H1 (cell line): ENCODE measurements around the gene MORC1.

Experiments
- NRF1 ChIP-seq: IDR thresholded peaks from 2 replicates; pipeline ENCODE4 v1.6.1; 2011; ENCODE audit warnings: mild to moderate bottlenecking, low read depth, low read length, improper control_type of control experiment
- POLR2A ChIP-seq, 2 experiments: IDR thresholded peaks; 1 replicate in 1 of 2; 2 replicates in 1 of 2; pipeline ENCODE4 v1.6.1; 2011; ENCODE audit warnings: low read depth in 2 of 2, low read length in 2 of 2, mild to moderate bottlenecking in 2 of 2; ENCODE audit errors: control extremely low read depth in 1 of 2
- ZNF274 ChIP-seq: IDR thresholded peaks from 2 replicates; pipeline ENCODE4 v1.7.0; 2012; ENCODE audit warnings: low read length, borderline replicate concordance; ENCODE audit errors: extremely low read depth

DNA sequence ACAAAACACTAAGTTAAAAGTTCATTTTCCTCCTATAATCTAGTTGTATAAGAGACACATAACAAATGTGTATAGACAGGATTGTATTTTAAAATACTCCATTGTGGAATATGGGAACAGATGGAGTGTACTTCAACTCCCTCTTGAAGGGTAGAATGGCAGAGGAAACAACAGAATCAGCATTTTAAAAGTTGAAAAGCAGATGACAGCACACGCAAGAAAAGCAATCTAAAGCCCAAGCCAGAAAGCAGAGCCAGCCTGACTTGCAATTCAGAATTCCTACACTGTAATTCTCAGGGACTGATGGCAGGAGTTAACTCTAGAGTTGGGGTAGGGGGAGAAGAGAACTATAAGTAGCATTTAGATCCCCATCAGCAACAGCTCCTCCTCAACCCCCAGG is 22.8 kb downstream of the MORC1 start:
- TF ChIP-seq ZNF274 = no peak
- no peak for TF ChIP-seq POLR2A (IDR thresholded peaks at IDR 0.05; ENCODE audit: control extremely low read depth in 1 of 2, low read depth in 2 of 2, low read length in 2 of 2)
- TF ChIP-seq NRF1 = no peak
